NCI-H345 treated with DMSO at 0.1 percent for 48 hours (cell line): ENCODE results near the gene PRG2.
A peak's percentile ranks its signal among the peaks of the same experiment; 100 is the strongest.
"Not testable (repeated sequence)": the region's sequence is repeated elsewhere in the genome, so short reads cannot be mapped to it uniquely, and the experiment has no call there.

ENCODE experiments used
- DNase-seq: peaks from one replicate; lab custom pipeline; 2025; ENCODE audit not compliant: unreplicated experiment; lab: John Stamatoyannopoulos, UW

The PRG2 gene

DNA sequence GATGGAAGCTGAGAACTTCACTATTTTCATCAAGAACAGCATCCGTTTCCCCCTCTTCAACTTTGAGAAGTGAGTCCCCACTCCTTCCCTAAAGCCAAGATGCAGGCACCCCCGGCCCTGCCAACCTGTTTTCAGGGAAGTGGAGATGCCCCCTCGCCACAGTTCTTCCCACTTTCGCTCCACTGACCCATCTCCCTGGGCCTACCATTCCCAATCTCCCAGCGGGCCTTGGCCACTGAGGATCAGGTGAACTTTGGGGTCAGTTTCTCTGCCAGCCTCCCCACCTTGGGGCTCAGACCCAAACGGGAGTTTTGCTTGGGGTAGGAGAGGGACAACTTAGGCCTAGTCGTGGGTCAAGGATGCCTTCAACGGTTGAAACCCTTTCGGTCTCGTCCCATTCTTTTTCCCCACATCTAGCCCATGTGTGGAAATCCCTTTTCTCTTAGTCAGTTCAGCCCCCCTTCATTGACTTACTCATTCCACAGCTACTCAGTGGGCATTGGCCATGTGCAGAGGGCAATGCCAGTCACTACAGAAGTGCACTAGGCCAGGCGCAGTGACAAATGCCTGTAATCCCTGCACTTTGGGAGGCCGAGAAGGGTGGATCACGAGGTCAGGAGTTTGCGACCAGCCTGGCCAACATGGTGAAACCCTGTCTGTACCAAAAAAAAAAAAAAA, 41.7 kb downstream of the PRG2 start:
- no peak for DNase-seq

DNA sequence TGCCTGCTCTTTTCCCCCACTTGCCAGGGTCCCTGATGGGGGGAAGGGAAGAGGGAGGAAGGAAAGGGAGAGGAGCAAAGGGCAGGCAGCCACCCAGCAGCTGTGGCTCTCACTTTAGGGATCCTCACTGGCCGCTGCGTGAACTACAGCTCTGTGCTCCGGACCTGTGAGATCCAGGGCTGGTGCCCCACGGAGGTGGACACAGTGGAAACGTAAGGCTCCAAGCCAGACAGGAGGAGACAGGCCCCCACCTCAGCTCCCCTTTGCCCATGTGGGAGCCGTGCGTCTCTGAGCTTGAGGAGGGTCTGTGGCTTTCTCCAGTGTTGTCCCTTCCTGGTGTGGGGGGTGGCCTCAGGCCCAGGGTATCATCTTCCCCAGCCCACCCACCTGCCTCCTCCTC, 42.4 kb downstream of the PRG2 start:
- DNase-seq: no peak

DNA sequence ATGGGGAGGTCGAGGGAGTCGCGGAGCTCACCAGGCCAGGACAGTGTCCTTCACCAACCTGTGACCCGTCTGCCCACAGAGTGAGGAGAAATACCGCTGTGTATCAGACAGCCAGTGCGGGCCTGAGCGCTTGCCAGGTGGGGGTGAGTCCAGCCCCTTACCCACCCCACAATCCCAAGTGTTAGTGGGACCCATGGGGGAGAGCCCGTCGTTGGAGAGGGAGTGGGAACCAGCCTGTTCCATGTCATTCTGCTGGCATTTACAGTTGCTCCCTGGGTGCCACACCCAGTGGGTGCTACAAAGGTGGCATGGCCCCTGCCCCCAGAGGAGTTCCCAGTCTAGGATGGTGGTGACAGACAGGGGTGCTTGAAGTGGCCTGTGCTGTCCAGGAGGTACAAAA, 43.1 kb downstream of the PRG2 start:
- DNase-seq: no peak

DNA sequence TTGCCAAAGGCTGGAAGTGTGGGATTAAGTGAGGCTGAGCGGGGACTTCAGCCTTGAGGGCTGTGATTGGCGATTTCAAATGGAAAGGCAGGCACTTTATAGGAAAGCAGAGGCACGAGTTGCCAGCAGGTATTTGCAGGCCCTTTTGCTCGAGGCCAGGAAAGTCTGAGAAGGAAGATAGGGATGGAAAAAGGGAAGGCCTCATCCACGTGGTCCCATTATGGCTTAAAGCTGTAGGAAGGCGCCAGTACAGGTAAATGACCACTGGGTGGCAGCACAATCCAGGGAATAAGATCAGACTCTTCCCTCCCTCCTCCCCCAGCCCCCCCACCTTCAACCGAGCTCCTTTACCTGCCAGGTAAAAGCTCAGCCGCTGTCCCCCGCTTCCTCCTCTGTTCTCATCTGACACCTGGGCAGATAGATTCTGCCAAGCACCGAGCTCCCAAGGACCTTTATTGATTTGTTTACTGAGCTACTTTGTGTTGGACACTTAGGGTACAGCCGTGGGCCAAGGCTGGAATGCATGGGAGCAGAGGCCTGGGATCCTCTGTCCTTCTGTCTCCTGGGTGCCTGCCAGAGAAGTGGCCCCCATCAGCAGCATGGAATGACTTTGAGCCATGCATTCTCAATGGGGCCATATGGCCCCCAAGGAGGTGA, 44.8 kb downstream of the PRG2 start:
- DNase-seq: peak; percentile 45

DNA sequence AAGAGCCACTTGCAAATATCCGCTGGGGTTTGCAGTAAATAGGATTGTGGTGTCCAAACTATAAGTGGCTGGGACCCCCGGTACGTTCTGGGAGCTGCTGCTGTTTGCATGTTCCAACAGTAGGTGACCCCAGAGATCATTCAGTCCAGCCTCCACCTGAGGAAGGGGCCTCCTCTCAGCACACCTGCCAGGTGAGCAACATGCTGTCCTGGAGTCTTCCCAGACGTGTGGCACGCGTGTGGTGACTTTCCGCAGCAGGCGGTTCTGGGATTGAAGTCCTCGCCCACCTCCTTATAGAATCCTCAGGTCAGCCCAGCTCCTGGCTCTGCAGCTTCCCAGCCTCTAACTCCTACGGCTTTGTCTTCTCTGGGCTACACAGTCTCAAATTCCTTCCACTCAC, 45.6 kb downstream of the PRG2 start:
- DNase-seq: no peak

DNA sequence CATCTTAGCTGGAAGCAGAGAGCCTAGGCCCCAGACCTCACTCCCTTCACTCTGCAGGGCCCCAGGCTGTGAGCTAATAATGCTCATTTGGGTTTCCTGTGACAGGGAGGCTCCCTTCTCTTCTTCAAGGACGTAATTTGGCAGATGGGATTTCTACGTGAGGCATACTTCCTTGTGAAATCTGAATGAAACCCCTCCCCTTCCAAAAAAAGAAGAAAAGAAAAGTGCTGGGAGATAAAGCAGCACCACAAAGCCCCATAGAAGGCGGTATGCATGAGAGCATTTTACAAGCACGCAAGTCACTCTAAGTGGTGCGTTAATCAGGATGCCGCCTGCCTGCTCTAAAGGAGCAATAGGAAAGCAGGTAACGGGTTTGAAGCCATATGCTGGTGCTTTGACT, 46.6 kb downstream of the PRG2 start:
- DNase-seq: no peak

DNA sequence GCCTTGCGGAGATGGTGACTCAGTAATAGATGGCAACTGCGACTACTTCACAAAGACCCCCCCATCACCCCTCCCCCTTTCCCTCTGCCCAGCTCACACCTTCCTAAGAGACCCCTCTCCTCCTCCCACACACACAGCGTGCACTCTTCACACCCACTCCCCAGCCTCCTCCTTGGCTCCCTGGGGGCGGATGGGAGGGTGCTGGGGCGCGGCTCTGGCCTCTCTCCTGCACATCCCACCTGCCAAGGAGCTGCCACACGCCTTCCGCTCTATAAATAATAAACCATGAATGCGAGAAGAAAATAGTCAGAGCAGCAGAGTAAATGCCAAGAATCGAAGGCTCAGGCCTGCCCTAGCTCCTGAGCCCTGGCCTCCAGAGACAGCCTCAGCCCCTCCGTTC, 47.7 kb downstream of the PRG2 start:
- DNase-seq: no peak

DNA sequence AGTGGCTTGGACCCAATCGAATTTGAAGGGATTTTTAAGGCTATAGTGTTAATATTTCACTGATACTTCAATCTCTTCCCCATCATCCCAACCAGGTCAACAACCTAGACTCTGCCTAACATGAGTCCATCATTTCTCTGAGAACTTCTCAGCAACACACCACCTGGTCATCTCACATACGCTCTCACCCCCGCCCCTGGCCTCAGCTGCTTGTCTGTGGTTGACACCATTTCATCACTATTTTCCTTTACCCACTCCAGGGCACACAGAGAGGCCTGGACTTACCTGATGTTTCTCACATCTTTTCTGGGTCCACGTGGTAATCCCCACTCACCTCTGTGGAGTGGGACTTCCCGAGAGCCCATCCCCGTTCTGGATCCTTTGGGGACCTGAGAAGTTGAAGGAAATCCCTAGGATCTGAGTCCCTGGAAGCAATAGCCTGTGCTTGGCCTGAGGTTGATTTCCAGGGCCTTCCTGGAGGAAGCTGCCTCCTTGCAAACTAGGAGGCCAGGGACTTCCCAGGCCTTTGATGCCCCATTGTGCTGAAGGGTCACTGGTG, 49.1 kb downstream of the PRG2 start:
- DNase-seq: no peak

DNA sequence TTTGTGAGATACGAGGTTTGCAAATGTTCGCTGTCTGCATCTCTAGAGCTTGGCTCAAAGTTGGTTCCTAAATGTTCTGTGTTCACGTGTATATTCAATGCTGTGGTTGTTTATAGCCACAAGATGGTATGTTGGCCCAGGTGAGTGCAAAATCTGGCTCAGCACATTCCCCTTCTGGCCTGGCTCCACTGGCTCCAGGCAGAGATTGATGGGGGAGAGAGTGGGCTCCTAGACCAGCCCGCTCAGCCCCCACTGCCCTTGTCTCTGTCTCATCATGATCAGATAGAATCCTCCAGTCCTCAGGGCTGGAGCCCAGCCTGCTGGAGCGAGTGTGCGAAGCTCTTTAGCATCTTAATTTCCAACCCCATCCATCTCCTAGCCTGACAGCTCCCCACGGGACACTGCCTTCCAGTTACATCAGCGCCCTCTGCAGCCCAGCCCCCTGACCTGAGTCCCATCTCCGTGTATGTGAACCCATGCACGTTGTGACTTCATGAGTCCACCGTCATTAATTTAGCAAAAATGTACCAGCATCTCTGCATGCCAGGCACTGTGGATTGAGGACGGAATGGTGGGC, 50.3 kb downstream of the PRG2 start:
- no peak for DNase-seq

DNA sequence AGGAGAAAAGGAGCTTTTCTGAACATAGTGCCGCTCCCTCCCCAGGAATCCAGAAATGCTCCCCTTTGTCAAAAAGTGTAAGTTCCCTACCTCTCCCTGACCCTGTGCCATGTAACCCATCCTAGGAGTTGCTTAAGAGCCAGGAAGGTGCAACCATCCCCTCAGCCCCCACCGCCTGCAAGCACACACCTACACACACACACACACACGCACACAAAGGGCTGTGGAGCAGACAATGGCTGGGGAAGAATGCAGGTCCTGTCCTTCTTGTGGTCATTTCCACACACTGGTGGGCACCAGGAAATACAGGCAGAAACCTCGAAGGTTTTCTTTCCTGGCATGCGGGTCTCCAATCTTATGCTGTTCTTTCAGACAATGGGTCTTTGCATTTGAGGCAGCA, 51.1 kb downstream of the PRG2 start:
- no peak for DNase-seq

DNA sequence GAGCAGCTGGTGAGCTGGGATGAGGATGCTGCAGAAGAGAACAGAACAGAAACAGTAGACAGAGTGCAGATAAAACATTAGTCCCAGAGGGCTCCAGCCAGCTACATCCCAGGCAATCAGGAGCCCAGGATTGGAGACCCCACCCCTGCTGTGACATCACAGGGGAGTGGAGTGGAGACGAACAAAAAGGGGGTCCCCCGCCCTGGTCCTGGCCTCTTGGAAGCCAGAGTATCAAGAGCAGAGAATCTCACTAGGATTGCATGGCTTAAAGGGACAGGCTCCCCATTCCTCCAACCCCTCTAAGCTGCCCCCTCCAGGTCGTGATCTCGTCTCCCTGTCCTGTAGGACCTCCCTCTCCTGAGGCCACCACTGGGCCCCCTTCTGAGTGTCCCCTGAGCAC, 52.3 kb downstream of the PRG2 start, which contains the start of gene P2RX3:
TSS of gene P2RX3 (plus strand) at position 211 of the 400 bp plus-strand sequence. CDS start 199 bp downstream, outside the sequence.
- DNase-seq: no peak

DNA sequence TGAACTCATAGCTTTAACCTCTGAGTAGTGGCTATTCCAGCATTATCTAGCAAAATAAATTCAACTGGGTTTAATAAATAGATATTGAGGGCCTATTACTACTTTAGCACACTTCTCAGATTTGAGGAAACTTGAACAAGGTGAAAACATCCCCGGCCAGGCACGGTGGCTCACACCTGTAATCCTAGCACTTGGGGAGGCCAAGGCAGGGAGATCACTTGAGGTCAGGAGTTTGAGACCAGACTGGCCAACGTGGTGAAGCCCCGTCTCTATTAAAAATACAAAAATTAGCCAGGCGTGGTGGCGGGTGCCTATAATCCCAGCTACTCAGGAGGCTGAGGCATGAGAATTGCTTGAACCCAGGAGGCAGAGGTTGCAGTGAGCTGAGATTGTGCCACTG, 53.6 kb downstream of the PRG2 start:
- DNase-seq: not testable (repeated sequence)
